Activated gamma-delta T cell treated with anti-CD3 and anti-CD28 coated beads, Interleukin-2, amount 50 U/mL, for 16 hours (primary cell): ENCODE data around the gene FGG.

Source experiments
- DNase-seq: peaks from one replicate; pipeline ENCODE4 v3.0.0-alpha.2; 2020; ENCODE audit warnings: low read depth

The FGG gene

GRCh38 chr4:154586296-154587033, 26.0 kb downstream of the FGG start:
- no peak for DNase-seq

- no peak for DNase-seq
Measured at GRCh38 chr4:154585369-154586018, 27.0 kb downstream of the FGG start.

DNA sequence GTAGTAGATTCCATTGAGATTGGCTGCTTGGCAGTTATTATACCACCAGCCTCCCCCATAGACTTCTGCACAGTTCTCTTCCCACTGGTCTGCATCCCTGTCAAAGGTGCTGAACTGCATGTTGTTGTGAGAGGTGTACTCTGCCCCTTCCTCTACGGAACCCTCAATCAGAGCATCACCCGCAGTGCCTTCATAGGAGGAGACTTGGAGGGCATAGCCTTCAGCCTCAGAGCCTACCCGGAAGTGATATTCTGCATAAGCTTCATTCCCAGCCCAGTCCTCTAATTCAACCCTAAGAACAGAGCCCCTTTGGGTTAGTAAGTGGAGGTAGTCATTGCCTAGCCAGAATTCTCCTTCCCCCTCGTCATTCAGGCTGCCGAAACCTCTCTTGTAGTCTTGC, 28.2 kb downstream of the FGG start:
- DNase-seq = no peak

- DNase-seq = no peak
Measured at GRCh38 chr4:154583677-154584076, 28.8 kb downstream of the FGG start.

GRCh38 chr4:154583230-154583629, 29.2 kb downstream of the FGG start:
- DNase-seq = no peak

GRCh38 chr4:154582723-154583122, 29.7 kb downstream of the FGG start:
- DNase-seq = no peak

GRCh38 chr4:154579927-154580326, 32.5 kb downstream of the FGG start:
- DNase-seq = no peak

DNA sequence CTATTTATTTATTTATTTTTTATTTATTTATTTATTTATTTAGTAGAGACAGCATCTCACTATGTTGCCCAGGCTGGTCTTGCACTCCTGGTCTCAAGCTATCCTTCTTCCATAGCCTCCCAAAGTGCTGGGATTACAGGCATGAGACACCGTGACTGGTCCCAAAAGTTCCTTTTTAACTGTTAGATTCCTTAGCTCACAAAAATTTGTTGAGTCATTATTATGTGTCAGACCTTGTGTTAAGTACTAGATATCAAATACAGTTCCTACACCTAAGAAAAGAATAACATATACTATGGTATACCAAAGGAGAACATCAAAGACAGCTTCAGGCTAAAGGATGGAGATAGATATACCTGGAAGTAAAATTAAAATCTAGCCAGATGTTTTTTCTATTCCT, 33.5 kb downstream of the FGG start:
- no peak for DNase-seq

DNA sequence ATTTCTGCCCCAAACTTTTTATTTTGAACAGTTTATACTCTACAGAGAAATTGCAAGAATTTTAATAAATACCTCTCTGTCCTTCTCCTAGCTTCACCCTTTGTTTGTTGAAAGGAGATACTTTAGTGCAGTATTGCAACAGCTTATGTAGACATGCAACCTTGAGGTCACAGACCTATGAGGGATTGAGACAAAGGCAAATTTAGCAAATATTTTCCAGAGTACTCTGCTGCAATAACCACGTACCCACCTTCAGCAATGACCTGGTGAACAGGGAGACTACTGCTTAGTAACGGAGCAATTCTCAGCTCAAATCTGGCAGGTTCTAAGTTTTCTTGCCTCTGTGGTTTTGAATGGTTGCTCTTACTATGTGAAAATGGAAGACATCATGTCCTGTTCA, 35.1 kb downstream of the FGG start:
- no peak for DNase-seq

- no peak for DNase-seq
Measured at GRCh38 chr4:154574311-154574710, 38.1 kb downstream of the FGG start.

DNA sequence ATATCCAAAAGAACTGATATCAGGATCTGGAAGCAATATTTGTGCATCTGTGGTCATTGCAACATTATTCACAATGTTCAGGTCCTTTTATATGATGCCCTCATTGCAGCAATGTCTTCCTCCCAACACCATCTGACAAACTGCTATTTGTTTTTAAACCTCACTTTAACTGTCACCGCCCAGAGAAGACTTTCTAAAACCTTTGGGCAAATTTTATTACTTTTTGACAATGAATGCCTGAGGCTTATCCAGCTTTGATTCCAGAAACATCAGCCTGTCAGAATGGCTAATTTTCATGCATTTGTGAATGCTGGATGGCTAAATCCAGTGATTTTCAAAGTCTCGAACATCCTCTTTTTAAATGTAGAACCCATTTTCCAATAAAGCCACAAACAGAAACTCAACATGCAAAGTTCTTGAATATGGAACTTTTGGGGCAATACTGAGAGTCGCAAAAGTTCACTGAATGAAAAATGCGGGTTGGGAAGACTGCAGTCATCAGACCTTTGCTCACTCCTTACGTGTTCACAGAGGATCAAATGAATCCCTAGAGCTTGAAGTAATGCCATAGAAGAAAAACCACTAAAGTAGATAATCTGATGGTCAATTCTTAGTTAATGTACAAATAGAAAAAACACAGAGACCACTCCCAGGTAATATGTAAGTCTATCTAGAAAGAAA, 39.1 kb downstream of the FGG start:
- no peak for DNase-seq

- no peak for DNase-seq
Measured at GRCh38 chr4:154569584-154569983, 42.9 kb downstream of the FGG start.

DNA sequence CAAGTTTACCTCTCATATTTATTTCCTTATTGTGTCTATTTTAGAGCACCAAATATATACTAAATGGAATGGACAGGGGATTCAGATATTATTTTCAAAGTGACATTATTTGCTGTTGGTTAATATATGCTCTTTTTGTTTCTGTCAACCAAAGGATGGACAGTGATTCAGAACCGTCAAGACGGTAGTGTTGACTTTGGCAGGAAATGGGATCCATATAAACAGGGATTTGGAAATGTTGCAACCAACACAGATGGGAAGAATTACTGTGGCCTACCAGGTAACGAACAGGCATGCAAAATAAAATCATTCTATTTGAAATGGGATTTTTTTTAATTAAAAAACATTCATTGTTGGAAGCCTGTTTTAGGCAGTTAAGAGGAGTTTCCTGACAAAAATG, 43.4 kb downstream of the FGG start:
- DNase-seq = no peak

DNA sequence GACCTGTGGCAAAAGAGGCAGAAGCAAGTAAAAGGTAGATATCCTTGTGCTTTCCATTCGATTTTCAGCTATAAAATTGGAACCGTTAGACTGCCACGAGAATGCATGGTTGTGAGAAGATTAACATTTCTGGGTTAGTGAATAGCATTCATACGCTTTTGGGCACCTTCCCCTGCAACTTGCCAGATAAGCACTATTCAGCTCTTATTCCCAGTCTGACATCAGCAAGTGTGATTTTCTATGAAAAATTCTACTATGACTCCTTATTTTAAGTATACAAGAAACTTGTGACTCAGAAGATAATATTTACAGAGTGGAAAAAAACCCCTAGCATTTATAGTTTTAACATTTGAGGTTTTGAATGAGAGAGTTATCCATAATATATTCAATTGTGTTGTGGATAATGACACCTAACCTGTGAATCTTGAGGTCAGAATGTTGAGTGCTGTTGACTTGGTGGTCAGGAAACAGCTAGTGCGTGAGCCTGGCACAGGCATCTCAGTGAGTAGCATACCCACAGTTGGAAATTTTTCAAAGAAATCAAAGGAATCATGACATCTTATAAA, 45.7 kb downstream of the FGG start:
- DNase-seq = no peak

GRCh38 chr4:154565704-154566103, 46.8 kb downstream of the FGG start:
- no peak for DNase-seq

GRCh38 chr4:154564311-154564710, 48.1 kb downstream of the FGG start:
- DNase-seq = no peak

- DNase-seq = no peak
Measured at GRCh38 chr4:154562697-154563254, 49.7 kb downstream of the FGG start, which contains the start of gene FGB. TSS of gene FGB (plus strand) at chr4:154563011. CDS start at chr4:154563019, 8 bp downstream.

- no peak for DNase-seq
Measured at GRCh38 chr4:154560824-154561231, 51.6 kb downstream of the FGG start.

DNA sequence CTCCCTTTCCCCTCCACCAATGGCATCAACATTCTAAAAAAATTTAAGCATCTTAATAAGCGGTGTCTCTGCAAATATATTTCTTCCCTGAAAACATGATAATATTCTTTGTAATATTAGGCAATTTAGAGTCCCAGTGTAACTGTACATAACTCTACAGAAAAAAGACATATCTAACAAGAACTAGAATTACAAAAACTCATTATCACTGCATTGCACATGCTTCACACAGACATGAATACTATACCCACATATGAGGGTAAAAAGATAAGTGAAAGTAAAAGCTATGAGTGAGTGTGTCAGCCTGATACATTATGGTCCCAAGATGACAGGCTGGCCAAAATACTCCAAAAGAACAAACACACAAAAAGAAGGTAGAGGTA, 52.0 kb downstream of the FGG start:
- DNase-seq = no peak

- no peak for DNase-seq
Measured at GRCh38 chr4:154559494-154560418, 52.7 kb downstream of the FGG start.

DNA sequence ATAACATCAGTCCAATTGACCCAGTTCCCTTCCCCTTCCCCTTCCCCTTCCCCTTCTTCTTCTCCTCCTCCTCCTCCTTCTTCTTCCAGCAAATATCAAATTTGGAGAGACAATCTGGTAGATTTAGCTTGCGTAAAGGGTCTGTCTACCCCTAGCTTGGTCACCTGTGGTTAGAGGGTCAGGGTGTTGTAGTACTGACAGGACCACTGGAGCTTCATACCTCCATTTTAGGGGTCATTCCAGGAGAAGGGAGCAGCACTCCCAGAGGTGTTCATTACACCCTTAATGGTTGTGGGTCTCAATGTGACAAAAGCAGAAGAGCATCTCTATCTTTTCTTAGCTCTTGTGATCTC, 53.3 kb downstream of the FGG start:
- DNase-seq = no peak
